HL-60 (cell line): ENCODE measurements around the gene NKX6-1.

Source experiments
- CTCF ChIP-seq: IDR thresholded peaks from one replicate; pipeline ENCODE4 v1.5.1; 2011; ENCODE audit warnings: low read length, control low read depth, inconsistent platforms; ENCODE audit not compliant: insufficient read depth
- TF ChIP-seq, protein P1 (sequence below): IDR thresholded peaks from 2 replicates; pipeline ENCODE4 v1.6.1; 2012; ENCODE audit warnings: low read depth; ENCODE audit not compliant: insufficient replicate concordance

- TF ChIP-seq CTCF = no peak
- TF ChIP-seq, protein P1, sequence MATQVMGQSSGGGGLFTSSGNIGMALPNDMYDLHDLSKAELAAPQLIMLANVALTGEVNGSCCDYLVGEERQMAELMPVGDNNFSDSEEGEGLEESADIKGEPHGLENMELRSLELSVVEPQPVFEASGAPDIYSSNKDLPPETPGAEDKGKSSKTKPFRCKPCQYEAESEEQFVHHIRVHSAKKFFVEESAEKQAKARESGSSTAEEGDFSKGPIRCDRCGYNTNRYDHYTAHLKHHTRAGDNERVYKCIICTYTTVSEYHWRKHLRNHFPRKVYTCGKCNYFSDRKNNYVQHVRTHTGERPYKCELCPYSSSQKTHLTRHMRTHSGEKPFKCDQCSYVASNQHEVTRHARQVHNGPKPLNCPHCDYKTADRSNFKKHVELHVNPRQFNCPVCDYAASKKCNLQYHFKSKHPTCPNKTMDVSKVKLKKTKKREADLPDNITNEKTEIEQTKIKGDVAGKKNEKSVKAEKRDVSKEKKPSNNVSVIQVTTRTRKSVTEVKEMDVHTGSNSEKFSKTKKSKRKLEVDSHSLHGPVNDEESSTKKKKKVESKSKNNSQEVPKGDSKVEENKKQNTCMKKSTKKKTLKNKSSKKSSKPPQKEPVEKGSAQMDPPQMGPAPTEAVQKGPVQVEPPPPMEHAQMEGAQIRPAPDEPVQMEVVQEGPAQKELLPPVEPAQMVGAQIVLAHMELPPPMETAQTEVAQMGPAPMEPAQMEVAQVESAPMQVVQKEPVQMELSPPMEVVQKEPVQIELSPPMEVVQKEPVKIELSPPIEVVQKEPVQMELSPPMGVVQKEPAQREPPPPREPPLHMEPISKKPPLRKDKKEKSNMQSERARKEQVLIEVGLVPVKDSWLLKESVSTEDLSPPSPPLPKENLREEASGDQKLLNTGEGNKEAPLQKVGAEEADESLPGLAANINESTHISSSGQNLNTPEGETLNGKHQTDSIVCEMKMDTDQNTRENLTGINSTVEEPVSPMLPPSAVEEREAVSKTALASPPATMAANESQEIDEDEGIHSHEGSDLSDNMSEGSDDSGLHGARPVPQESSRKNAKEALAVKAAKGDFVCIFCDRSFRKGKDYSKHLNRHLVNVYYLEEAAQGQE = no peak
Observed at GRCh38 chr4:84492737-84493091, 6.4 kb downstream of the NKX6-1 start.
